Activated CD8-positive, alpha-beta T cell treated with anti-CD3 and anti-CD28 coated beads for 36 hours (primary cell): ENCODE data around the gene TSSK2. TPM values are rescaled to one million over a fixed set of nuclear protein-coding genes. Genes with fewer than 3 reads are reported as not detected.

ENCODE experiments used
- ATAC-seq: fragments of 200-7000 bp; cut with Tn5 transposase; one replicate; pipeline ENCODE4 v1.10.0; 2021; ENCODE audit warnings: mild to moderate bottlenecking, moderate library complexity
- CTCF ChIA-PET: fragments of 350-600 bp; sonication (Branson Sonifier 250); formaldehyde crosslinking; loops from one replicate; lab custom pipeline; 2021; ENCODE audit warnings: antibody characterized with exemption; lab: Charles Lee
- POLR2A ChIA-PET: fragments of 350-600 bp; sonication (Branson Sonifier 250); formaldehyde crosslinking; loops from one replicate; lab custom pipeline; 2021; ENCODE audit warnings: antibody characterized with exemption; lab: Charles Lee
- DNase-seq: peaks from one replicate; pipeline ENCODE4 v3.0.0-alpha.2; 2020
- H3K27ac Mint-ChIP-seq: one replicate; pipeline ENCODE4 v1.8.0; 2021; ENCODE audit warnings: mild to moderate bottlenecking, mixed read lengths
- H3K27me3 Mint-ChIP-seq: one replicate; pipeline ENCODE4 v1.8.0; 2021; ENCODE audit warnings: mixed read lengths
- H3K36me3 Mint-ChIP-seq: one replicate; pipeline ENCODE4 v1.8.0; 2021; ENCODE audit warnings: low read depth, mixed read lengths
- H3K4me1 Mint-ChIP-seq: one replicate; pipeline ENCODE4 v1.8.0; 2021; ENCODE audit warnings: low read depth, mixed read lengths
- H3K4me3 Mint-ChIP-seq: one replicate; pipeline ENCODE4 v1.8.0; 2021; ENCODE audit warnings: mild to moderate bottlenecking, moderate library complexity, mixed read lengths
- H3K9me3 Mint-ChIP-seq: one replicate; pipeline ENCODE4 v1.8.0; 2021; ENCODE audit warnings: mixed read lengths
- intact Hi-C: fragments of 100-400 bp; cut with micrococcal nuclease; formaldehyde crosslinking; loops from one replicate; pipeline ENCODE4 v1.10.0; 2022
- total RNA-seq, 2 experiments: library from RNA; stranded (reverse); gene quantifications; one replicate each; pipeline ENCODE4 v1.2.3, GENCODE V29; 2021
- TF ChIP-seq, protein P1 (sequence below): fragments of 200-600 bp; IDR thresholded peaks from one replicate; pipeline ENCODE4 v1.8.0; 2022; ENCODE audit warnings: antibody characterized with exemption, mild to moderate bottlenecking

TSSK2 gene
- total RNA-seq, 2 experiments from 2014 or later = not detected

DNA sequence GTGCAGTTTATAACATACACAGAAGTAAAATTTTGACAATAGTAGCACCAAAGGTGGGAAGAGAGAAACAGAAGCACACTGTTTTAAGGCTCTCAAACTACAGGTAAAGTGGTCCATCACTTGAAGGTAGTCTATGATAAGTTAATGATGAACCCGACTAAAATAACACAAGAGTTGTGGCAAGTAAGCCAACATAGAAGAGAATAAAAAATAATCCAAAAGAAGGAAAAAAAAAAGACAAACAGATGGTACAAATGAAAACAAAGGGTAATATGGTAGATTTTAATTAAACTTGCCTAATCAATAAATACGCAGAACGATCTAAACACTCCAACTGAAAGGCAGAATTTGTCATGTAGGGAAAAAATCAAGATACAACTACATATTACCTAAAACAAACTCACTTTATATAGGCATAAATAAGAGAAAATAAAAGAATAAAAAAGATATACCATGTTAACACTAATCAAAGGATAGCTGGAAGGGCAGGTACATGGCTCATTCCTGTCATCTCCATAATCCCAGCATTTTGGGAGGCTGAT lies 40.5 kb upstream of the TSSK2 start:
- H3K27me3 Mint-ChIP-seq = no peaks in the 10 kb centered on the region
- TF ChIP-seq, protein P1, sequence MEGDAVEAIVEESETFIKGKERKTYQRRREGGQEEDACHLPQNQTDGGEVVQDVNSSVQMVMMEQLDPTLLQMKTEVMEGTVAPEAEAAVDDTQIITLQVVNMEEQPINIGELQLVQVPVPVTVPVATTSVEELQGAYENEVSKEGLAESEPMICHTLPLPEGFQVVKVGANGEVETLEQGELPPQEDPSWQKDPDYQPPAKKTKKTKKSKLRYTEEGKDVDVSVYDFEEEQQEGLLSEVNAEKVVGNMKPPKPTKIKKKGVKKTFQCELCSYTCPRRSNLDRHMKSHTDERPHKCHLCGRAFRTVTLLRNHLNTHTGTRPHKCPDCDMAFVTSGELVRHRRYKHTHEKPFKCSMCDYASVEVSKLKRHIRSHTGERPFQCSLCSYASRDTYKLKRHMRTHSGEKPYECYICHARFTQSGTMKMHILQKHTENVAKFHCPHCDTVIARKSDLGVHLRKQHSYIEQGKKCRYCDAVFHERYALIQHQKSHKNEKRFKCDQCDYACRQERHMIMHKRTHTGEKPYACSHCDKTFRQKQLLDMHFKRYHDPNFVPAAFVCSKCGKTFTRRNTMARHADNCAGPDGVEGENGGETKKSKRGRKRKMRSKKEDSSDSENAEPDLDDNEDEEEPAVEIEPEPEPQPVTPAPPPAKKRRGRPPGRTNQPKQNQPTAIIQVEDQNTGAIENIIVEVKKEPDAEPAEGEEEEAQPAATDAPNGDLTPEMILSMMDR = no peak
- POLR2A ChIA-PET = interaction anchor here (0.6 kb wide), 1 partner anchor 372 kb away, joined by 3 read pairs; no protein-coding TSS in a partner anchor
- CTCF ChIA-PET = interaction anchor here (1.7 kb wide), 1 partner anchor 54 kb away, joined by 4 read pairs; the partner anchor contains the start of gene ESS2
- no peak overlapping the region for H3K4me3 Mint-ChIP-seq
- DNase-seq (no peak), ATAC-seq (no peak)
- no peak overlapping the region for H3K27ac Mint-ChIP-seq
- peaks cover 9% of the 10 kb centered on the region for H3K4me1 Mint-ChIP-seq
- intact Hi-C loops = no loop called here
- H3K36me3 Mint-ChIP-seq = peaks cover 14% of the 10 kb centered on the region
- no peaks in the 10 kb centered on the region for H3K9me3 Mint-ChIP-seq

GRCh38 chr22:19092725-19093124 lies 38.4 kb upstream of the TSSK2 start:
- H3K27ac Mint-ChIP-seq = no peak overlapping the region
- H3K4me1 Mint-ChIP-seq = peaks cover 13% of the 10 kb centered on the region
- intact Hi-C loops = no loop called here
- no peak overlapping the region for H3K4me3 Mint-ChIP-seq
- no peak for DNase-seq
- no peak for ATAC-seq
- no peaks in the 10 kb centered on the region for H3K9me3 Mint-ChIP-seq
- H3K27me3 Mint-ChIP-seq = no peaks in the 10 kb centered on the region
- H3K36me3 Mint-ChIP-seq = peaks cover 17% of the 10 kb centered on the region
- ChIA-PET POLR2A (no interaction called here), CTCF (interaction anchor here (0.8 kb wide), 1 partner anchor 19 kb away, joined by 3 read pairs; no protein-coding TSS in a partner anchor)
- TF ChIP-seq, protein P1 = no peak

GRCh38 chr22:19094393-19094997 lies 36.6 kb upstream of the TSSK2 start:
- H3K27ac Mint-ChIP-seq = no peak overlapping the region
- TF ChIP-seq, protein P1 = no peak
- H3K4me1 Mint-ChIP-seq = peaks cover 18% of the 10 kb centered on the region
- H3K9me3 Mint-ChIP-seq = no peaks in the 10 kb centered on the region
- no peak overlapping the region for H3K4me3 Mint-ChIP-seq
- H3K36me3 Mint-ChIP-seq = peaks cover 11% of the 10 kb centered on the region
- ChIA-PET POLR2A (interaction anchor here (1.4 kb wide), 1 partner anchor 16 kb away, joined by 3 read pairs; no protein-coding TSS in a partner anchor), CTCF (interaction anchor here (1.5 kb wide), 1 partner anchor 21 kb away, joined by 3 read pairs; no protein-coding TSS in a partner anchor)
- DNase-seq = no peak
- no peaks in the 10 kb centered on the region for H3K27me3 Mint-ChIP-seq
- no peak for ATAC-seq
- intact Hi-C loops = no loop called here

GRCh38 chr22:19096555-19096954 lies 34.6 kb upstream of the TSSK2 start:
- TF ChIP-seq, protein P1 = no peak
- CTCF ChIA-PET = interaction anchor here (1.5 kb wide), 1 partner anchor 33 kb away, joined by 3 read pairs; no protein-coding TSS in a partner anchor
- intact Hi-C loops = no loop called here

GRCh38 chr22:19097518-19097917 lies 33.6 kb upstream of the TSSK2 start:
- intact Hi-C loops = no loop called here
- no peaks in the 10 kb centered on the region for H3K27me3 Mint-ChIP-seq
- no peaks in the 10 kb centered on the region for H3K9me3 Mint-ChIP-seq
- peaks cover 23% of the 10 kb centered on the region for H3K4me1 Mint-ChIP-seq
- no peak overlapping the region for H3K4me3 Mint-ChIP-seq
- ATAC-seq = no peak
- CTCF ChIA-PET = interaction anchor here (1.5 kb wide), 1 partner anchor 34 kb away, joined by 3 read pairs; no protein-coding TSS in a partner anchor
- TF ChIP-seq, protein P1 = no peak
- POLR2A ChIA-PET = interaction anchor here (1.0 to 1.7 kb wide), 2 partner anchors 10 to 14 kb away, joined by 3 to 5 read pairs; no protein-coding TSS in a partner anchor
- no peak for DNase-seq
- no peak overlapping the region for H3K27ac Mint-ChIP-seq
- H3K36me3 Mint-ChIP-seq = peaks cover 16% of the 10 kb centered on the region

More at GRCh38 chr22:19096555-19096954, 34.6 kb upstream of the TSSK2 start:
- Mint-ChIP-seq H3K27ac (no peak overlapping the region), H3K4me1 (peaks cover 19% of the 10 kb centered on the region), H3K27me3 (no peaks in the 10 kb centered on the region), H3K36me3 (peaks cover 11% of the 10 kb centered on the region), H3K4me3 (no peak overlapping the region), H3K9me3 (no peaks in the 10 kb centered on the region)
- no peak for ATAC-seq
- DNase-seq = no peak
- POLR2A ChIA-PET = no interaction called here
